Measurements from ENCODE around the gene OPN5.

- TF ChIP-seq CTCF (IDR thresholded peaks at IDR 0.05) (no peak), POLR2A (IDR thresholded peaks at IDR 0.05) (no peak), POLR2AphosphoS5 (IDR thresholded peaks at IDR 0.05; ENCODE audit: insufficient read depth in 1 of 2, low read depth in 1 of 2) (no peak)
Observed at GRCh38 chr6:47810885-47811284, 29.1 kb downstream of the OPN5 start.

All from vagina (tissue), 2 donors.